NB4 (cell line): ENCODE measurements around the gene LEMD2.

Experiments
- DNase-seq: peaks from one replicate; pipeline ENCODE4 v3.0.0; 2010; ENCODE audit warnings: low read depth
- H3K4me3 ChIP-seq: one replicate; pipeline ENCODE4 v1.5.1; 2011; ENCODE audit warnings: mild to moderate bottlenecking, low read depth, low read length, moderate library complexity
- CTCF ChIP-seq: IDR thresholded peaks from one replicate; pipeline ENCODE4 v1.5.1; 2012; ENCODE audit warnings: low read depth, low read length
- MAX ChIP-seq: IDR thresholded peaks from 2 replicates; pipeline ENCODE4 v1.6.1; 2011; ENCODE audit warnings: low read depth, low read length
- MYC ChIP-seq: IDR thresholded peaks from 2 replicates; pipeline ENCODE4 v1.6.1; 2011; ENCODE audit warnings: low read depth, low read length
- POLR2A ChIP-seq: IDR thresholded peaks from 2 replicates; pipeline ENCODE4 v1.6.1; 2011; ENCODE audit warnings: mild to moderate bottlenecking; ENCODE audit not compliant: insufficient read length; ENCODE audit errors: extremely low read depth

LEMD2 gene

DNA sequence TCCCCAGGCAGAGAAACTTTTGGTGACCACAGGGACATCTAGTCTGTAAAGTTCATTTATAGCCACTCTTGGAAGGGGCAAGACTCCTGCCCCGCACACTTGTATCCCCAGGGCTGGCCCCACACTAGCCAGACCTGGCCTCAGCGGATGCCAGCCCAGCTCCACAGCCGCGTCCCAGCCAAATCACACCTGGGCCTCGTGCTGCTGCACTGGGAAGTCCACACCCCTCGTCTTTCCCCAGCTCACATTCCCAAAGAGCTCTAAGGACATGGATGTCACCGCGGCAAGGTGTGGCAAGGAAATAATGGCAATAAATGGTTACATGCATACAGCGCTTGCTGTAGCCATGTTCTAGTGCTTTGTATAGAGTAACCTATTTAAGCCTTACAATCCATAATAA lies 50.8 kb downstream of the LEMD2 start:
- no peak overlapping the region for H3K4me3 ChIP-seq
- TF ChIP-seq MYC: no peak
- no peak for TF ChIP-seq CTCF
- no peak for TF ChIP-seq POLR2A
- no peak for TF ChIP-seq MAX
- DNase-seq: no peak

GRCh38 chr6:33737267-33738026 lies 51.5 kb downstream of the LEMD2 start:
- TF ChIP-seq MYC: no peak
- TF ChIP-seq MAX: no peak
- no peak for TF ChIP-seq CTCF
- no peak for TF ChIP-seq POLR2A
- no peak overlapping the region for H3K4me3 ChIP-seq
- DNase-seq: no peak

GRCh38 chr6:33735216-33735615 lies 53.7 kb downstream of the LEMD2 start:
- TF ChIP-seq CTCF (no peak), MAX (no peak), MYC (no peak), POLR2A (no peak)
- no peak overlapping the region for H3K4me3 ChIP-seq
- DNase-seq: no peak

- no peak for DNase-seq
- TF ChIP-seq MAX: no peak
- no peak for TF ChIP-seq CTCF
- no peak for TF ChIP-seq MYC
- no peak for TF ChIP-seq POLR2A
- no peak overlapping the region for H3K4me3 ChIP-seq
Measured at GRCh38 chr6:33733709-33734007, 55.3 kb downstream of the LEMD2 start.

GRCh38 chr6:33732817-33733708 lies 55.9 kb downstream of the LEMD2 start:
- H3K4me3 ChIP-seq: no peak overlapping the region
- DNase-seq: no peak
- TF ChIP-seq CTCF (no peak), MYC (no peak), MAX (no peak), POLR2A (no peak)
